ENCODE measurements around the gene NQO2. TPM values are rescaled to one million over a fixed set of nuclear protein-coding genes. Genes with fewer than 3 reads are reported as not detected.

The NQO2 gene
- total RNA-seq, 4 donors from 2014 or later: 15.8 to 32.8 (median 27.2) TPM

DNA sequence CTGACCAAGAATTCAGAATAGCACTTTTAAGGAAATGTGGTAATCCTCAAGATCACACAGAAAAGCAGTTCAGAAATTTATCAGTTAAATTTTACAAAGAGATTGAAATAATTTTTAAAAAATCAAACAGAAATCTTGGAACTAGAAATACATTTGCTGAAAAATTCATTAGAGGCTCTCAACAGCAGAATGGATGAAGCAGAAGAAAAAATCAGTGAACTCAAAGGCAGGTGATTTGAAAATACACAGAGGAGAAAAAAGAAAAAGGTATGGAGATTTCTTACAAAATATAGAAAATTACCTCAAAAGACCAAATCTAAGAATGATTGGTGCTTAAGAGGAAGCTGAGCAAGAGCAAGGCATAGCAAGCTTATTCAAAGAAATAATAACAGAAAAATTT is 11.5 kb downstream of the NQO2 start:
- no peak for ATAC-seq
- Histone ChIP-seq H3K27me3 (no peaks in the 10 kb centered on the region), H3K27ac (no peak overlapping the region), H3K4me1 (no peaks in the 10 kb centered on the region), H3K4me3 (no peak overlapping the region), H3K9me3 (peaks cover 0 to 11% (median 0%) of the 10 kb centered on the region in 3 donors), H3K36me3 (peaks cover 0 to 97% of the 10 kb centered on the region in 2 donors)
- TF ChIP-seq POLR2A (IDR thresholded peaks at IDR 0.05): no peak
- TF ChIP-seq CTCF (IDR thresholded peaks at IDR 0.05): no peak
- TF ChIP-seq EP300 (IDR thresholded peaks at IDR 0.05): no peak
- TF ChIP-seq POLR2AphosphoS5 (IDR thresholded peaks at IDR 0.05): no peak

DNA sequence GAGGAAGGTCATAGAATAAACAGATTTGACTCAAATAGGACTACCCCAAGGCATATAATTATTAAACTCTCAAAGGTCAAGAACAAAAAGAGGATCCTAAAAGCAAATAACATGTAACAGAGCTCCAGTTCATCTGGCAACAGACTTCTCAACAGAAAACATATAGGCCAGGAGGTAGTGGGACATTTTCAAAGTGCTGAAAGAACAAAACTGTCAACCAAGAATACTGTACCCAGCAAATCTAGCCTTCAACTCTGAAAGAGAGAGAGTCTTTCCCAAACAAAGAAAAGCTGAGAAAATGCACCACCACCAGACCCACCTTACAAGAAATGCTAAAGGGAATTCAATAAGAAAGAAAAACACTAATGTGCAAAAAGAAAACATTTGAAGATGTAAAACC is 11.9 kb downstream of the NQO2 start:
- no peaks in the 10 kb centered on the region for H3K27me3 ChIP-seq
- H3K27ac ChIP-seq: no peak overlapping the region
- no peaks in the 10 kb centered on the region for H3K4me1 ChIP-seq
- TF ChIP-seq CTCF (IDR thresholded peaks at IDR 0.05): no peak
- TF ChIP-seq POLR2AphosphoS5 (IDR thresholded peaks at IDR 0.05): no peak
- no peak for TF ChIP-seq POLR2A (IDR thresholded peaks at IDR 0.05)
- no peak for TF ChIP-seq EP300 (IDR thresholded peaks at IDR 0.05)
- no peak for ATAC-seq
- H3K36me3 ChIP-seq: peaks cover 0 to 97% of the 10 kb centered on the region in 2 donors
- H3K4me3 ChIP-seq: no peak overlapping the region
- peaks cover 0 to 11% (median 0%) of the 10 kb centered on the region in 3 donors for H3K9me3 ChIP-seq

DNA sequence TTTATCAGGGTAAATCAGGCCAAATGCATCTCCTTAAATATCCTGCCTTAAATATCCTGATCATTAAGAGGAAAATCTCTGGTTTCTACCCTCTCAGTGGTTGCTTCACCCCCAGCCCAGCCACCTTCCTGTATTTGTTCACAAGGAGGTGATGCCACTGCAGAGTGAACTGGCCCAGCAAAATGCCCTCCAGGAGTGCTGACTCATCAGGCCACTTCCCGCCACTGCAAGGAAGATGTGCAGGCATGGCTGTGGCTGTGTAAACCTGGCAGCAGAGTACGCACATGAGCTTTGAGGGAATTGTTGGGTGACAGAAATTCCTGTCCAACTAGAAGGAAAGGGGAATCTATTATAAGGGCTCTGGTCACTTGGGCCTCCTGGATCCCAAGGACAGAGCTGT is 13.8 kb downstream of the NQO2 start:
- H3K4me1 ChIP-seq: no peaks in the 10 kb centered on the region
- no peak overlapping the region for H3K27ac ChIP-seq
- H3K4me3 ChIP-seq: no peak overlapping the region
- H3K36me3 ChIP-seq: peaks cover 0 to 97% of the 10 kb centered on the region in 2 donors
- ATAC-seq: no peak
- peaks cover 0 to 11% (median 0%) of the 10 kb centered on the region in 3 donors for H3K9me3 ChIP-seq
- 83% methylated on average over 1 of the region's 2 CpGs; no CpG with 5 or more reads in 1 of the 2 donors for WGBS, 2 donors (ENCODE audit: low coverage in 1 of 2)
- TF ChIP-seq POLR2A (IDR thresholded peaks at IDR 0.05) (no peak), POLR2AphosphoS5 (IDR thresholded peaks at IDR 0.05) (no peak), EP300 (IDR thresholded peaks at IDR 0.05) (no peak), CTCF (IDR thresholded peaks at IDR 0.05) (no peak)
- no peaks in the 10 kb centered on the region for H3K27me3 ChIP-seq

GRCh38 chr6:3013901-3014674 is 14.4 kb downstream of the NQO2 start:
- ATAC-seq: no peak
- peaks cover 0 to 91% of the 10 kb centered on the region in 2 donors for H3K36me3 ChIP-seq

More at GRCh38 chr6:3013901-3014674, 14.4 kb downstream of the NQO2 start:
- no peak for TF ChIP-seq POLR2AphosphoS5 (IDR thresholded peaks at IDR 0.05)
- no peak for TF ChIP-seq EP300 (IDR thresholded peaks at IDR 0.05)
- no peak for TF ChIP-seq POLR2A (IDR thresholded peaks at IDR 0.05)
- no peak for TF ChIP-seq CTCF (IDR thresholded peaks at IDR 0.05)
- H3K4me3 ChIP-seq: no peak overlapping the region
- WGBS, 2 donors (ENCODE audit: low coverage in 1 of 2): 83 to 88% methylated on average over 8 to 10 of the region's 18 CpGs
- no peaks in the 10 kb centered on the region for H3K4me1 ChIP-seq
- peaks cover 0 to 11% (median 0%) of the 10 kb centered on the region in 3 donors for H3K9me3 ChIP-seq
- no peaks in the 10 kb centered on the region for H3K27me3 ChIP-seq
- no peak overlapping the region for H3K27ac ChIP-seq
